ENCODE results near the gene ABCB8.

DNA sequence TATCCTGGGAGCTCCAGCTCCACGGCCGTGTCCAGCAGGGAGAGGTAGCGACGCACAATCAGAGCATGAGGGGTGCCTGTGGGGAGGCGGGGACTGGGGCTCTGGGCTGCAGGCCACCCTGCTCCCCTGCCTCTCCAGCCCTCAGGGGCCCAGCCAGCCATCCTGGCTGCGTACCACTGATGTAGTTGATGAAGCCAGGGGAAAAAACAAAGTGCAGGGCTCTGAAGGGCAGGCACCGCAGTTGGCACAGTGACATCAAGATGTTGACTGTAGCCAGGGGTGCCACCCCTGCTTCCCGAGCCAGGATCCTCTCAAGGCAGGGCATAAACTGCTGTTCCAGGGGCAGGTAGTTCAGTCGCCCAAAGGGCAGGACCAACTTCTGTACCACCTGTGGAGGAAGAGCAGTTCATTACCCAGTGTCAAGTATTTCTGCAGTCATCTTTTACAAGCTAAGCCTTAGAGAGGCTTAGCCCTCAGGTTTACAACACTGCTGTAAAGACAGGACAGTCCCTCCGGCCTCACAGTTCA, 49.5 kb downstream of the ABCB8 start:
- TF ChIP-seq POLR2A (IDR thresholded peaks at IDR 0.05) = no peak
- TF ChIP-seq CTCF (IDR thresholded peaks at IDR 0.05) = no peak
